H1 (cell line): Measurements from ENCODE around the gene DDC. TPM values are rescaled to one million over a fixed set of nuclear protein-coding genes. Genes with fewer than 3 reads are reported as not detected.

Source experiments
- CTCF ChIA-PET: fragments of 300-600 bp; sonication (Branson Sonifier 250); formaldehyde crosslinking; loops from one replicate; lab custom pipeline; 2021; ENCODE audit not compliant: partially characterized antibody; lab: Charles Lee
- POLR2A ChIA-PET: fragments of 300-600 bp; sonication (Branson Sonifier 250); formaldehyde crosslinking; loops from one replicate; lab custom pipeline; 2021; ENCODE audit warnings: inconsistent platforms; ENCODE audit not compliant: partially characterized antibody; lab: Charles Lee
- DNase-seq, 2 experiments: peaks; one replicate each; pipeline versions ENCODE4 v3.0.0 to v3.0.0-alpha.2; 2010 to 2022; ENCODE audit warnings: low spot score in 2 of 2, low read depth in 1 of 2, mixed read lengths in 1 of 2
- FAIRE-seq: peaks from 2 replicates; lab custom pipeline; 2011; peaks lifted over from hg19 to GRCh38; lab: Jason Lieb, UNC
- H2AFZ ChIP-seq: 2 replicates; pipeline ENCODE4 v1.8.1; 2012; ENCODE audit warnings: low read length, inconsistent platforms
- H2AK5ac ChIP-seq: 2 replicates; pipeline ENCODE4 v1.6.1; 2013; ENCODE audit warnings: low read depth, low read length
- H2BK120ac ChIP-seq: replicated peaks from 2 replicates; pipeline ENCODE3; 2013; ENCODE audit warnings: low read depth, low read length, inconsistent platforms
- H2BK12ac ChIP-seq: 2 replicates; pipeline ENCODE4 v1.6.1; 2013; ENCODE audit warnings: low read depth, low read length
- H2BK15ac ChIP-seq: 2 replicates; pipeline ENCODE4 v1.6.1; 2013; ENCODE audit warnings: low read length
- H2BK20ac ChIP-seq: 2 replicates; pipeline ENCODE4 v1.6.1; 2013; ENCODE audit warnings: low read length
- H2BK5ac ChIP-seq: 2 replicates; pipeline ENCODE4 v1.6.1; 2013; ENCODE audit warnings: low read depth, low read length
- H3K14ac ChIP-seq: 2 replicates; pipeline ENCODE4 v1.6.1; 2013; ENCODE audit warnings: inconsistent platforms; ENCODE audit not compliant: insufficient read length
- H3K18ac ChIP-seq: 2 replicates; pipeline ENCODE4 v1.6.1; 2013; ENCODE audit warnings: low read length; ENCODE audit errors: extremely low read depth
- H3K23ac ChIP-seq: 2 replicates; pipeline ENCODE4 v1.6.1; 2013; ENCODE audit warnings: inconsistent platforms; ENCODE audit not compliant: insufficient read length
- H3K23me2 ChIP-seq: 2 replicates; pipeline ENCODE4 v1.6.1; 2013; ENCODE audit warnings: low read depth, low read length
- H3K27ac ChIP-seq: 2 replicates; pipeline ENCODE4 v1.6.1; 2011; ENCODE audit warnings: low read depth, low read length, inconsistent platforms
- H3K27me3 ChIP-seq, 4 experiments: replicated peaks in 1 of 4; 1 replicate in 1 of 4; 2 replicates in 3 of 4; pipeline versions ENCODE4 v1.6.1 to v1.8.1; 2011 to 2013; ENCODE audit warnings: low read length in 3 of 4, mild to moderate bottlenecking in 3 of 4, inconsistent platforms in 2 of 4, mixed read lengths in 2 of 4, moderate library complexity in 1 of 4; ENCODE audit not compliant: control insufficient read depth in 3 of 4, insufficient read depth in 3 of 4; ENCODE audit errors: extremely low read depth in 1 of 4
- H3K36me3 ChIP-seq, 4 experiments: 2 replicates each; pipeline versions ENCODE4 v1.6.1 to v1.8.1; 2011 to 2013; ENCODE audit warnings: mild to moderate bottlenecking in 4 of 4, low read length in 3 of 4, moderate library complexity in 2 of 4, control low read depth in 1 of 4, inconsistent platforms in 1 of 4; ENCODE audit not compliant: insufficient read depth in 4 of 4, control insufficient read depth in 2 of 4
- H3K4ac ChIP-seq: replicated peaks from 2 replicates; pipeline ENCODE3; 2013; ENCODE audit warnings: low read length, low read depth, mixed read lengths, inconsistent platforms; ENCODE audit not compliant: insufficient read length
- H3K4me1 ChIP-seq, 4 experiments: replicated peaks in 1 of 4; 1 replicate in 1 of 4; 2 replicates in 3 of 4; pipeline versions ENCODE4 v1.6.1 to v1.8.1; 2011 to 2013; ENCODE audit warnings: low read length in 3 of 4, inconsistent platforms in 2 of 4, mixed read lengths in 1 of 4; ENCODE audit not compliant: insufficient read depth in 4 of 4, control insufficient read depth in 3 of 4
- H3K4me2 ChIP-seq, 2 experiments: 2 replicates each; pipeline versions ENCODE4 v1.6.1 to v1.8.1; 2011 to 2013; ENCODE audit warnings: low read depth in 2 of 2, low read length in 2 of 2, control low read depth in 1 of 2, inconsistent platforms in 1 of 2, mild to moderate bottlenecking in 1 of 2; ENCODE audit not compliant: insufficient read depth in 1 of 2
- H3K4me3 ChIP-seq, 4 experiments: fragments of 200-600, 300-600 bp in 1 of 4; sonication (generic), shearing (Covaris generic), sonication (Bioruptor Twin) in 1 of 4; 2 replicates each; pipeline versions ENCODE4 v1.5.1 to v1.8.1; 2011 to 2016; ENCODE audit warnings: low read length in 4 of 4, low read depth in 3 of 4, control low read depth in 2 of 4, inconsistent platforms in 2 of 4, mild to moderate bottlenecking in 2 of 4, mixed read lengths in 1 of 4, moderate library complexity in 1 of 4; ENCODE audit not compliant: insufficient read depth in 2 of 4; ENCODE audit errors: extremely low read depth in 1 of 4
- H3K56ac ChIP-seq: replicated peaks from 2 replicates; pipeline ENCODE3; 2013; ENCODE audit warnings: low read depth, mild to moderate bottlenecking, mixed read lengths, low read length, inconsistent platforms; ENCODE audit not compliant: insufficient read length
- H3K79me1 ChIP-seq: 2 replicates; pipeline ENCODE4 v1.6.1; 2013; ENCODE audit warnings: low read depth, low read length, control low read depth
- H3K79me2 ChIP-seq, 2 experiments: 2 replicates each; pipeline versions ENCODE4 v1.6.1 to v1.8.1; 2012 to 2013; ENCODE audit warnings: low read length in 2 of 2, mild to moderate bottlenecking in 2 of 2, inconsistent platforms in 1 of 2; ENCODE audit not compliant: insufficient read depth in 2 of 2, control insufficient read depth in 1 of 2
- H3K9ac ChIP-seq, 4 experiments: replicated peaks in 1 of 4; 1 replicate in 1 of 4; 2 replicates in 3 of 4; pipeline versions ENCODE4 v1.6.1 to v1.8.1; 2011 to 2013; ENCODE audit warnings: low read depth in 3 of 4, low read length in 3 of 4, control low read depth in 2 of 4, mild to moderate bottlenecking in 2 of 4, moderate library complexity in 2 of 4, inconsistent platforms in 1 of 4; ENCODE audit errors: extremely low read depth in 1 of 4
- H3K9me3 ChIP-seq, 2 experiments: 2 replicates each; pipeline versions ENCODE4 v1.6.1 to v1.8.1; 2012 to 2013; ENCODE audit warnings: mild to moderate bottlenecking in 2 of 2, moderate library complexity in 2 of 2, control low read depth in 1 of 2, inconsistent platforms in 1 of 2, low read depth in 1 of 2, low read length in 1 of 2, mixed read lengths in 1 of 2; ENCODE audit not compliant: insufficient read depth in 2 of 2
- H4K20me1 ChIP-seq, 2 experiments: replicated peaks in 1 of 2; 2 replicates each; pipeline versions ENCODE3 to v1.8.1; 2011 to 2013; ENCODE audit warnings: inconsistent platforms in 2 of 2, low read length in 2 of 2, mild to moderate bottlenecking in 1 of 2; ENCODE audit not compliant: insufficient read depth in 2 of 2, control insufficient read depth in 1 of 2
- H4K5ac ChIP-seq: 2 replicates; pipeline ENCODE4 v1.6.1; 2013; ENCODE audit warnings: low read length, low read depth, mixed read lengths, inconsistent platforms; ENCODE audit not compliant: insufficient read length
- H4K8ac ChIP-seq: 2 replicates; pipeline ENCODE4 v1.8.0; 2013; ENCODE audit warnings: mild to moderate bottlenecking, moderate library complexity, low read length, inconsistent platforms; ENCODE audit not compliant: insufficient read depth; ENCODE audit errors: extremely low read depth
- H4K91ac ChIP-seq: replicated peaks from 2 replicates; pipeline ENCODE3; 2013; ENCODE audit warnings: low read length, mixed read lengths, inconsistent platforms; ENCODE audit not compliant: insufficient read length
- POU5F1 ChIP-seq: IDR thresholded peaks from 2 replicates; pipeline ENCODE4 v1.6.1; 2011; ENCODE audit warnings: low read depth, mild to moderate bottlenecking, low read length, moderate library complexity
- WGBS, 2 experiments: shearing (Covaris generic) in 1 of 2; methylation state at CpG; one replicate each; pipeline versions ENCODE4 v1.1.6 to v1.1.7; 2013 to 2015; ENCODE audit warnings: low lambda C conversion rate in 2 of 2, mixed read lengths in 2 of 2, inconsistent platforms in 1 of 2, low coverage in 1 of 2, missing lambda C conversion rate in 1 of 2; ENCODE audit not compliant: insufficient replicate concordance in 2 of 2, insufficient coverage in 1 of 2, insufficient read length in 1 of 2; ENCODE audit errors: extremely low coverage in 1 of 2, missing lambda C conversion rate in 1 of 2; 5-methylcytosine and 5-hydroxymethylcytosine counted together
- polyA plus RNA-seq, 7 experiments: library from polyadenylated mRNA; depleted of rRNA in 3 of 7; stranded (reverse) in 5 of 7; unstranded in 2 of 7; fragments of >200 nt in 5 of 7; fragments of 200-250 nt in 2 of 7; gene quantifications; 1 replicate in 5 of 7; 2 replicates in 1 of 7; 4 replicates in 1 of 7; pipeline versions ENCODE4 v1.2.1 to v1.2.3, GENCODE V29; 2011 to 2013; ENCODE audit warnings: missing spikeins in 2 of 7, mixed read lengths in 2 of 7
- total RNA-seq: library from RNA; stranded (reverse); fragmentation: NEBNext Ultra II Directional; extraction: Animal tissue kit (Norgen Biotek cat#: 25700); gene quantifications from 2 replicates; pipeline ENCODE4 v1.2.1, GENCODE V29; 2021

The DDC gene
- total and polyA plus RNA-seq, 2 of the 8 experiments (the other 6 are each of a cell fraction or from before 2014, with no cell fraction given), result 0.05 TPM; not detected in 1

DNA sequence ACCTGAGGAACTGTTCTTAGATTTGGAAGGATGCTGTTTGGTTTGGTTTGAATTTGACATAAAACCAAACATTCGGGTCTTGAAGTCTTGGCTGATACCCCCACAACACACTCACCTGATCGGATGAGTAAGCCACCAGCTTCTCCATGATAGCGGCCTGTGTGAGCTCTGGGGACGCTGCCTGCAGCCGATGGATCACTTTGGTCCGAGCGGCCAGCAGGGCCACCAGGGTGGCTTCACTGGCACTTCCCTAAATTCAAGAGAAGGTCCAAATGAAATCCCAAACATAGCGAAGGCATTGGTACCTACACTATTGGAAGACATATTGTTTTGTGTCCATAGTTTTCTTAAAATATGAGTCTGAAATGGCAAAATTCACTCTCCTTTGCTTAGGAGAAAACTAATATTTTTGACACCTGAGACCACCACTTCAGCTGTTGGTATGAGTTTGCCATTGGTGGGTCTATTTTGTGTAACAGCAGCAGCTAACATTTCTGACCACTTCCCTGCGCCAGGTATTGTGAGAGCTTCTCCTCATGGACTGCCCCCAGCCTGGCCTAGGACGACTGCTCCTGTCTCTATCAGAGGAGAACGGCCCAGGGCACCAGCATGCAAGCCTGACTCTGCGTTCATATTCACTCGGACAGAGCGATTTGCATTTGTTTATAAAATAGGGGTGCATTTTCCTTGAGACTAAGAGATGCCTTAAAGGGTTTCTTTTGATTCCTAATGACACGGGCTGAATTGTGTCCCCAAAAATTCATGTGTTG lies 35.9 kb downstream of the DDC start:
- H3K23me2 ChIP-seq, result no peaks in the 10 kb centered on the region
- FAIRE-seq (no peak), DNase-seq (no peak)
- H3K9ac ChIP-seq, result no peak overlapping the region
- no peak overlapping the region for H3K18ac ChIP-seq
- no peak overlapping the region for H2BK15ac ChIP-seq
- H2BK12ac ChIP-seq, result no peak overlapping the region
- H2BK5ac ChIP-seq, result no peak overlapping the region
- H3K36me3 ChIP-seq, result no peaks in the 10 kb centered on the region
- H4K8ac ChIP-seq, result no peak overlapping the region
- no peak overlapping the region for H4K91ac ChIP-seq
- H2BK20ac ChIP-seq, result no peak overlapping the region
- WGBS, 2 experiments, result 89% methylated on average over 15 of the region's 15 CpGs; no CpG with 5 or more reads in 1 of the 2 experiments
- no peaks in the 10 kb centered on the region for H3K79me1 ChIP-seq
- no peak overlapping the region for H3K4me3 ChIP-seq
- no peaks in the 10 kb centered on the region for H4K20me1 ChIP-seq
- CTCF ChIA-PET, result interaction anchor here (0.6 to 1.0 kb wide), 2 partner anchors 9 to 61 kb away, joined by 3 to 5 read pairs; no protein-coding TSS in a partner anchor
- no peak overlapping the region for H4K5ac ChIP-seq
- H2AK5ac ChIP-seq, result no peak overlapping the region
- no peak overlapping the region for H3K4me2 ChIP-seq
- peaks cover 0 to 6% (median 2%) of the 10 kb centered on the region in 4 experiments; a peak in 3 of 7 replicates for H3K4me1 ChIP-seq
- H2BK120ac ChIP-seq, result no peak overlapping the region
- H3K56ac ChIP-seq, result no peak overlapping the region
- no peak overlapping the region for H3K14ac ChIP-seq
- H3K27me3 ChIP-seq, result no peaks in the 10 kb centered on the region
- no peak overlapping the region for H3K23ac ChIP-seq
- no peak for TF ChIP-seq POU5F1
- no peak overlapping the region for H3K27ac ChIP-seq
- H3K9me3 ChIP-seq, result no peaks in the 10 kb centered on the region
- H3K79me2 ChIP-seq, result no peaks in the 10 kb centered on the region
- H2AFZ ChIP-seq, result 0 out of 2 replicates have a peak overlapping the region, but pooled peaks have one; percentile 100
- POLR2A ChIA-PET, result no interaction called here
- H3K4ac ChIP-seq, result no peak overlapping the region
